Neutrophil (primary cell): Measurements from ENCODE around the gene KRT4.

Source experiments
- H3K27ac ChIP-seq: fragments of 200-600 bp; sonication (generic); 2 replicates; pipeline ENCODE4 v1.5.1; 2016; ENCODE audit warnings: mild to moderate bottlenecking, moderate library complexity
- H3K27me3 ChIP-seq: fragments of 200-600 bp; sonication (generic); 2 replicates; pipeline ENCODE4 v1.6.0; 2016; ENCODE audit warnings: mild to moderate bottlenecking
- H3K36me3 ChIP-seq: fragments of 200-600 bp; sonication (generic); 2 replicates; pipeline ENCODE4 v1.5.1; 2017
- H3K4me1 ChIP-seq, 2 experiments: fragments of 200-600 bp in 1 of 2; sonication (generic) in 1 of 2; 1 replicate in 1 of 2; 2 replicates in 1 of 2; pipeline versions ENCODE4 v1.5.1 to v1.6.1; 2013 to 2016; ENCODE audit warnings: low read depth in 1 of 2, low read length in 1 of 2, mild to moderate bottlenecking in 1 of 2, moderate library complexity in 1 of 2; ENCODE audit not compliant: control insufficient read depth in 1 of 2, insufficient read depth in 1 of 2
- H3K4me3 ChIP-seq, 2 experiments: fragments of 200-600 bp in 1 of 2; sonication (generic) in 1 of 2; 1 replicate in 1 of 2; 2 replicates in 1 of 2; pipeline ENCODE4 v1.5.1; 2013 to 2016; ENCODE audit warnings: low read depth in 1 of 2, low read length in 1 of 2, mild to moderate bottlenecking in 1 of 2, moderate library complexity in 1 of 2
- H3K9me3 ChIP-seq: fragments of 200-600 bp; sonication (generic); 2 replicates; pipeline ENCODE4 v1.5.1; 2016
- CTCF ChIP-seq: fragments of 200-600 bp; sonication (generic); IDR thresholded peaks from 2 replicates; pipeline ENCODE4 v1.5.1; 2016; ENCODE audit warnings: antibody characterized with exemption

KRT4 gene

GRCh38 chr12:52814710-52815155, 817 bp upstream of the KRT4 start:
- no peak overlapping the region for H3K27ac ChIP-seq
- H3K36me3 ChIP-seq, result no peaks in the 10 kb centered on the region
- no peak overlapping the region for H3K4me3 ChIP-seq
- no peaks in the 10 kb centered on the region for H3K9me3 ChIP-seq
- TF ChIP-seq CTCF, result no peak
- no peaks in the 10 kb centered on the region for H3K4me1 ChIP-seq
- peaks cover 12% of the 10 kb centered on the region for H3K27me3 ChIP-seq

- Histone ChIP-seq H3K27me3 (peaks cover 4% of the 10 kb centered on the region), H3K4me1 (no peaks in the 10 kb centered on the region), H3K4me3 (no peak overlapping the region), H3K36me3 (no peaks in the 10 kb centered on the region), H3K9me3 (no peaks in the 10 kb centered on the region), H3K27ac (no peak overlapping the region)
- TF ChIP-seq CTCF, result no peak
Measured at GRCh38 chr12:52813203-52813819, 605 bp downstream of the KRT4 start.

GRCh38 chr12:52812749-52813148, 1.2 kb downstream of the KRT4 start:
- no peak overlapping the region for H3K4me3 ChIP-seq
- no peak for TF ChIP-seq CTCF
- H3K27me3 ChIP-seq, result peaks cover 1% of the 10 kb centered on the region
- H3K9me3 ChIP-seq, result no peaks in the 10 kb centered on the region
- no peak overlapping the region for H3K27ac ChIP-seq
- no peaks in the 10 kb centered on the region for H3K4me1 ChIP-seq
- H3K36me3 ChIP-seq, result no peaks in the 10 kb centered on the region

- no peak overlapping the region for H3K4me3 ChIP-seq
- no peaks in the 10 kb centered on the region for H3K4me1 ChIP-seq
- no peaks in the 10 kb centered on the region for H3K36me3 ChIP-seq
- no peak overlapping the region for H3K27ac ChIP-seq
- H3K9me3 ChIP-seq, result no peaks in the 10 kb centered on the region
- H3K27me3 ChIP-seq, result no peaks in the 10 kb centered on the region
- no peak for TF ChIP-seq CTCF
Measured at GRCh38 chr12:52812073-52812400, 1.9 kb downstream of the KRT4 start.

GRCh38 chr12:52811191-52812072, 2.5 kb downstream of the KRT4 start:
- Histone ChIP-seq H3K9me3 (no peaks in the 10 kb centered on the region), H3K4me1 (no peaks in the 10 kb centered on the region), H3K4me3 (no peak overlapping the region), H3K27ac (no peak overlapping the region), H3K27me3 (no peaks in the 10 kb centered on the region), H3K36me3 (no peaks in the 10 kb centered on the region)
- no peak for TF ChIP-seq CTCF
